GM18511 (cell line): ENCODE data around the gene MYL6B.
"Not testable (repeated sequence)": the region's sequence is repeated elsewhere in the genome, so short reads cannot be mapped to it uniquely, and the experiment has no call there.

Experiments
- ATAC-seq: cut with Tn5 transposase; IDR thresholded peaks from one replicate; pipeline ENCODE4 v1.9.1; 2021; ENCODE audit warnings: mild to moderate bottlenecking, moderate library complexity; ENCODE audit not compliant: unreplicated experiment

The MYL6B gene

DNA sequence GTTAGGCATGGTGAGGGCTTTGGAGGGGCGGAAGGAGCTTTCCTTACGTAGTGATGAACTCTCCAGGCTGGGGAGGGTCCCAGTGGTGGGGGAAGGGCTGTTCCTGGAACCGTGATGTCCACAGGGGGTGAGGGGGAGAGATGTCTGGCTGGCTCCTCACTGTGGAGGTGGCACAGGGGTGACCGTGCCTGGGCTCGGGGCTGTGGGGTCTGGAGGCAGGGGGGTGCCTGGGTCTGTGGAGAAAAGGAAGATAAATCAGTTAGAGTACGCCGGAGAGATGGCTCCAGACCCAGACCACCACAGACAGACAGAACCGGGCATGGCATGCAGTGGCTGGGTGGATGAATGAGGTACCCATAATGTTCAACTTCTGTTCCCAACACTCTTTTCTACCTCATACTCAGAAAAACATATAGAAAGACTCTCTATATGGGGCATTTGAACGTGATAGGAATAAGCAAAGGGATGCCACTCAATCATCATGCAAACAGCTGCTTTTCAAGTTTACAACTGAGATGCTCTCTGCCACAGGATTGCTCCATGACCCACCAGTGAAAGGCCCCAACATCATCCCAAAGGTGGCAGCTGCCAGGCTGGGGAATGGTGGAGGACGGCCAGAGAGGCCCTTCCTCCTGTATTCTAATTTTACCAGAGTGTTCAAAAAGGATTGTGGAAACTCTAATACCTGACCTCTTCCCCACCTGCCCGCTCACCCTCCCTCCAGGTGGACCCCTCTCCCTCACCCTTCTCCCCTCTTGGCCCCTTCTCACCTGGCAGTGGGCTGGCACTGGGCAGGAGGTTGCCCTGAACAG, 11.4 kb downstream of the MYL6B start:
- ATAC-seq = no peak

DNA sequence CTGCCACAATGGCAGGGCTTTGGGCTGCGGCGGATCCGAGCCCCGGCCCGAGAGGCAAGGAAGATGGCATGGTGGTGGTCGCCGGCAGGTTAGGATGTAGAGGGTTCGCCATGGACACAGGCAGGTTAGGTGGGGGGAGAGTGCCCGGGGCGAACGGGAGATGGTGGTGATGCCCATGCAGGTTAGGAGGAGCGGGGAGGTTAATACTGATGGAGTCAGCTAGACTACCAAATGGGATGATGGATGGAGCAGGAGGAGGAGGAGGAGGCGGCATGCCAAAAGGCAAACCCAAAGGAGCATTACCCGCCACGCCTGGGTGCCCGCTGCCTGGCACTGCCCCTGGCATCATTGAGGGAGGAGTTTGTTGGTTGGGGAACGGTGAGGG, 11.9 kb downstream of the MYL6B start:
- no peak for ATAC-seq

DNA sequence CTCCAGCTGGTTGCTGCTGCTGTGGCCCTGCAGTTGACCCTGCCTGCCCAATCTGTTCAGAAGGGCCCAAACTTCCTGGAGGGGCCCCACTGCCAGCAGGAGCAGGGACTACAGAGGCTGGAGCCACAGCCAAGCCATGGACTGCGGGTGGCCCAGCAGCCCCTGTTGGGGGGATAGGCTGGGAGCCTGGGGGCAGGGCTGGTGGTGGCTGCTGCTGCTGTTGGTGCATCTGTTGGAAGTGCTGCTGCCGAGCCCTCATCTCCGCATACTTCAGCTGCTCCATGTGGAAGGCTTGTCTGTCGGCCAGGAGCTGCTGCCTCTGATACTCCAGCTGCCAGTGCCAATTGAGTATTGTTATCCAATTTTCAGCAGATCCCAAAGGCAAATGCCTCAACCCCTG, 13.0 kb downstream of the MYL6B start:
- ATAC-seq = no peak

DNA sequence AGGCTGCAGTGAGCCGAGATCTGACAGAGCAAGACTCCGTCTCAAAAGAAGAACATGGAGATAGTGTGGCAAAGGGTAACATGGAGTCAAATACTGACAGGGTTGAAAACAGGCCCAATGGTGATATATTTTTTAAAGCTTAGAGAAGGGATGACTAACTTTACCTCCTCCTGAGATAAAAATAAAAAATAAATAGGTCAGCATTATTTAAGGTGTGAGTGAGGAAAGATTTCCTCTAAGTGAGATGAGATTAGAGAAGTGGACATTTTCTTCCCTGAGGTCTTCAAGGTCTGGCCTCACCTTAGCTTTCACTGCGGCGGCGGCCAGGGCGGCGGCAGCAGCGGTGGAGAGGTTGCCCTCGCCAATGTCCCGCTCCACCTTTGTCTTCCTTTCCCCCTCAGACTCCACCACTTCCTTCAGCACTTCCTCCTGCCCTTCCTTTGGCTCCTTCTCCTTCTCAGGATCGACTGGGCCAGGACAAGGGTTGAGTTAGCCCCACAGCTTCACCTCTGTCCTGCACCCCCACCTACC, 16.9 kb downstream of the MYL6B start:
- no peak for ATAC-seq

DNA sequence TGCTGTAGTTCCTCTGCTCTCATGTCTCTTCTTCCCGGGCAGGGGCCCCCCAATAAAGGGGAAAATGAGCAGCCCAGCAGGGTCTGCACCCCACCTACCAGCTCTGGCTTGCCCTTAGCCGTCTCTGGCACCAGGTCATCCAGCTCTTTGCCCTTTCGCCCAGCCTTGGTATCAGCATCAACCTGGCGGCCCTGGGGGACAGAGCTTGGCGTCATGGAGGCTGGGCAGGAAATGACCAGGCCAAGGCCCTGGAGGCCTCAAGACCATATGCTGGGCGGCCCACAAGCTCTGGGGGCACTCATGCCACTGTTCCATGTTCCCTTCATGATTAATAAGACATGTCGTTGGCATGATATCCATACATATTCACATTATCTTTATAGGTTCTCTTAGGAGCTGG, 20.5 kb downstream of the MYL6B start:
- no peak for ATAC-seq

DNA sequence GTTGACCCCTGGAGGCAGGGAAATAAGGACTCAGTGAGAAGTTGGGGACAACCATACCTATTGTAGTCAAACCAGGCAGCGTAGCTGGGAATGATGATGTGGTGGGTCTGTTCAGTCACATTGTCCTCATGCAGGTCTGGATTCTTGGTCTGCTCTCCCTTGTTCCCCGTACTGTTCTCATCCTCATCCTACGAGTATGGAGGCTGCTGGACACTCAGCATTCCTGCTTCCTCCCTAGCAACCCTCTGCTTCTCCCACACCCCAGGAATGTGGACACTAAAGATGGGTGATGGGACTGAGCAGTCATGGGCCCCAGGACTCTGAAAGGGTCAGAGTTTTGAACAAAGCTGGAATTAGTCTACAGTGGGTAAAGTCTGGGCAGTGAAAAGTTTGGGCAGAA, 26.0 kb downstream of the MYL6B start:
- no peak for ATAC-seq

DNA sequence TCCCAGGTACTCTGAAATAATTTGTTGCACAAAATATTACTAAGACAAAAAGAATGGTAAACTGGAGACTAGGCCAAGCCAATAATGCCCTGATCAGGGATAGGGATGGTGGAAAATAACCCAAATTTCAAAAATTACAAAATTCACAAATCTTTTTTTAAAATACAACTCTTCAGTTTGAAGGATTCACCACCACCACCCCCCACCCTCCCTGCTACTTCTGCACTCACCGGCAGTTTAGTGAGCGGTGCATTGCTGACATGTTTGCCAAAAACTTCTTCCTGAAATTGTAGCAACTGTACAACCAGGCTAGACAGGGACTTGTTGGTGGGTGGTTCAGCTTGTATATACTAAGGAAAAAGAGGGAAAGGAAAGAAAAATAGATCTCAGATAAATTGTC, 34.6 kb downstream of the MYL6B start:
- ATAC-seq = no peak

DNA sequence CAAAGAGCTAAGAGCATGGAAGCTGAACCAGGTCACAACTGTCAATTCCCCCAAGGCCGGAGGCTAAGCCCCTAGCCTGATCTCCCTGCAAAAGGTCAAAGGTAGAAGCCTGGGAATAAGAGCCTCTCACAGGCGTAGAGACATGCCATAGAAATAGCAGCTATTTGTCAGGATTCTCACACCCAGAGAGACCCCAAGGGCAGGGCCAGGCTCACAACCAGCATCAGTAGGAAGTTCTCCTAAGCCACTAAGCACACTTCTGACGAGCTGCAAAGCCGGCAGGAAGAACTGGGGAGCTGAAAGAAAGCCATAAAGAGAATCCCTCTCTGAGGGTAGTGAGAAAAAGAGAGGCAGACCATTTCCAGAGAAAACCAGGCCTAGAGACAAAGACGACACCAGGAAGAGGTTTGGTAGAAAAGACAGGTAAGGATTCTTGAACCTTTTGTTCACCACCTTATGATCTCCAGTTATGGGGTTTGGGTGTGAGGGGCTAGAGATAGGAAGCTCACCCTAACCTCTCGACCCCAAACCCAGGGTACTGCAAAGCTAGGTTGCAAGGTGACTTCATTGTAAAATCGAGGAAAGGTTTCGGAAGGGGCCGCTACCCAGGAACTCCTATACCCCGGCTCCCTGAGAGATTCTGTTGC, 35.9 kb downstream of the MYL6B start:
- ATAC-seq = no peak

DNA sequence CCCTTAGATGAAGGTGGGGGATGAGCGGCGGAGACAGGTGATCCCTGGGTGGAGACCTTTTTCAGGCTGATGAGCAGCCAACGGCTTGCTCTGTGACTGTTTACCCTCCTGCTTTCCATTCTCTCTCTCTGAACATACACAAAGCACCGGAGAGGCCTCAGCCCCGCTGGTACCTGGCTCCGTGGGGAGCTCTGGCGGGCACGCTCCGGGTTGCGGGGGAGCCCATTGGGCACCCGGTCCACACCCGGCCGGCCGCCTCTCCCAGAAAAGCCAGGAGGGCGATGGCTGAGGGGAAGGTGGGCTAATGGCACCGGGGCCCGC, 36.4 kb downstream of the MYL6B start:
- peak; percentile 2 for ATAC-seq

DNA sequence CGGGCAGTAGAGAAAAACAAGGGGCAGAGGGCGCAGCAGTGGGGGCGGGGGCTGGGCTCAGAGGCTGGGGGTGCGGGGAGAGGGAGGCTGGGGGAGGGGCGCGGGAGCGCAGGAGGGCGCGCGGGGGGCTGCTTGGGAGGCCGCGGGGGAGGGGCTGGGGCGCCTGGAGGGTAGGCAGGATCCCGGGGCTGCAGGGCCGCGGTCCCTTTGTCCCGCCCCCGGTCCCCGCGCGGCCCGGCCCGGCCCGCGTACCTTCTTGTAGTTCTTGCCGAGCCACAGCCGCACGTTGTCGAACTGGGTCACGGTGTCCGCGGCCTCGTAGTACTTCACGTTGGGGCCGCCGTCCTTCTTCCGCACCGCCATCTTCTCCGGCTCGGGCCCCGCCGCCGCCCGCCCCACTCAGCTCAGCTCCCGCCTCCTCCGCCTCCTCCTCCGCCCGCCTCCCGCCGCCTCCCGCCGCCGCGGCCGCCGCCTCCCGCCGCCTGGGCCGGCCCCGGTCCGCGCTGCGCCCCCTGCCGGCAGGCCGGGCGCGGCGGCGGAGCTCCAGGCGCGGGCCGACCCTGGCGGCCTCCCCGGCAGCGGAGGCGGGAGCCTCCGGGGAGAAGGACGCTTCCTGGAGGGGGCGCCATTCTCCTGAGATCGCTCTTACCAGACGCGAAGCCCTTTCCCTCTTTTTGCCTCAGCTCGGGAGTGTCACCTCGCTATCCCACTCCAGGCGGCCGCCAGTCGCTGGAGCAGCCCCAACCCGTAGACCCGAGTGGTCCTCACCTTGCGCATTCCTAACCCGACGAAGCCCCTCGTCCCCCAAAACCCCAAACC, 36.9 kb downstream of the MYL6B start, which contains the start of gene SMARCC2:
SMARCC2 (minus strand) TSS at position 385 of the 819 bp plus-strand sequence; CDS start at position 363, 22 bp downstream.
- peak; percentile 70 for ATAC-seq

DNA sequence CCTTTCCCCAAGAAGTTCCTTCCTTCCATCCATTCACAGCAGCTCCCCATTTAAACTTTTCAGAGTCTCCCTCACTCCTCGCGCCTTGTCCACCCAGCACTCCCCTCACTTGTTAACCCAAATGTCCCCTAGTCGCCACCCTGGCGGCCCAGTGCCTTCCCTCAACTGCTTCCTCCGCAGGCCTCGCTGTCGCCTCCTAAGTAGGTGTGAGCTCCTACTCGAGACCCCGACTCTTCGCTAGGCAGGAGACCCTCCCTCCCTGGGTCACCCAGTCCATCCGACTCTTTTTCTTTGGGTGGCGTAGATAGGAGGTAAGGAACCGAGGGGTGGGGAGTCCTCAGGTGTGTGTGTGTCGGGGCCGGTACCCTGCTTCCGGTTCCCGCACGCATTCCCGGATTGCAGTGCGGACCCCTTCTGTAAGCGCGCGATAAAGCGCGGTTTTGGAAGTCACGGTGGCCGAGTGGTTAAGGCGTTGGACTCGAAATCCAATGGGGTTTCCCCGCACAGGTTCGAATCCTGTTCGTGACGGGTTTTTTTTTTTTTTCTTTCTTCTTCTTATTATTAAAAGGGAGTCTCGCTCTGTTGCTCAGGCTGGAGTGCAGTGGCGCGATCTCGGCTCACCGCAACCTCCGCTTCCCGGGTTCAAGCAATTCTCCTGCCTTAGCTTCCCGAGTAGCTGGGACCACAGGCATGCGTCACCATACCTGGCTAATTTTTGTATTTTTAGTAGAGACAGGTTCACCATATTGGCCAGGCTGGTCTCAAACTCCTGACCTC, 37.7 kb downstream of the MYL6B start:
- ATAC-seq = peak; percentile 50

DNA sequence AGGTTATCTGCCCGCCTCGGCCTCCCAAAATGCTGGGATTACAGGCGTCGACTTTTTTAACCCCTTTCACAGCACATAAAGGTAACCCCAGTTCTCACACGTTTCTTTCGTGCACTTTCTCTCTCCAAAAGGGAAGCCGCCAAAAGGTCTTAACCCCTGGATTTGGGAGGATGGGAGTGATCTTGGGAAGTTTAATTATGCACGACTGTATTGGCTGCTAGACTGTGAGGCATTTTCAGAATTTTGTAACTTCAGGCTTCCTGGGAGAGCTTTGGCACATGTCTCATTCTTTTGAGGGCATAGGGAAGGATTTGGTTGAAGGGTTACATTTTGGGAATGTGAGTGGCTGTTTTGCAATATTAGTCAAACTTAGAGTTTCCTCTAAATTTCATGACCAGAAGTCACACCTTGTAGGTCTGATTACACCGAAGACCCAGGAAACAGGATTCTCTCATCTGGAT, 38.3 kb downstream of the MYL6B start:
- no peak for ATAC-seq

DNA sequence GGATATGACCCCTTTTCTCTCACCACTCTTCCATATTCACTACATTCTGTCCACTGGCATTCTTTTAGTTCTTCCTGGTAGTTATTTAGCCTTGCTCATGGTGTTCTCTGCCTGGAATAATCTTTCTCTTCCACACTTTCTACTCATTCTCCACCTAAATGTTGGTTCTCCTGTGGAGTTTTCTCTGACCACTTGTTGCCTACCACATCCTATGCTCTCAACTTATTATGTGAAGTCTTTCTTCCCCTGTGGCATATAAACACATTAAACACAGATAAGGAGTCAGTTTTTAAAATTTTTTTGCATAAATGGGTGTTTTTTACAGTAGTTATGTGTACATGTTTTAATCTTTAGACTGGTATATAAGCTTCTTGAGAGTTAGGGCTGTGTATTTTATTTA, 40.2 kb downstream of the MYL6B start:
- no peak for ATAC-seq

DNA sequence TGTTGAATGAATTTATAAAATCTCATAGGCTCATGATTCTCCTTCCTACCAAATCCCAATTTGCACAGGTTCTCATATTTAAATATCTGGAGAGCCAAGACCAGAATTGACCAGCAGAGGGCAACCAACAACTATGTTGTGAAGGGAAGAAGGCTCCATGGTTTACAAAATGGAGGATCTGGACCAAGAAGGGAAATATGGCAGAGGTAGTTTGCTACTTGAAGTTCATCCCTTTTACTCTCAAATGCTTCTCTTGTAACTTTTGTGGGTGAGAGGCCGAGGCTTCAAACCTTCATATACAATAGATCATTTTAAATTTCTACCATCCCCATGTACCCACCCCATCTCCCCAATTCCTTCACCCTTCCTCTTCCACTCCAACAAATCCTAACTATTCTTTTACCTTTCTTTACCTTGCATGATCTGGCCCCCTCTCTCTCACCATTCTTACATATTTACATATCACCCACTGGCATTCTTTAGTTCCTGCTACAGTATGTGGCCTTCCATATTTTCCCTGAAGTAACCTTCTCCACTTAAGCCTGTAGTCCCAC, 40.7 kb downstream of the MYL6B start:
- ATAC-seq = no peak

DNA sequence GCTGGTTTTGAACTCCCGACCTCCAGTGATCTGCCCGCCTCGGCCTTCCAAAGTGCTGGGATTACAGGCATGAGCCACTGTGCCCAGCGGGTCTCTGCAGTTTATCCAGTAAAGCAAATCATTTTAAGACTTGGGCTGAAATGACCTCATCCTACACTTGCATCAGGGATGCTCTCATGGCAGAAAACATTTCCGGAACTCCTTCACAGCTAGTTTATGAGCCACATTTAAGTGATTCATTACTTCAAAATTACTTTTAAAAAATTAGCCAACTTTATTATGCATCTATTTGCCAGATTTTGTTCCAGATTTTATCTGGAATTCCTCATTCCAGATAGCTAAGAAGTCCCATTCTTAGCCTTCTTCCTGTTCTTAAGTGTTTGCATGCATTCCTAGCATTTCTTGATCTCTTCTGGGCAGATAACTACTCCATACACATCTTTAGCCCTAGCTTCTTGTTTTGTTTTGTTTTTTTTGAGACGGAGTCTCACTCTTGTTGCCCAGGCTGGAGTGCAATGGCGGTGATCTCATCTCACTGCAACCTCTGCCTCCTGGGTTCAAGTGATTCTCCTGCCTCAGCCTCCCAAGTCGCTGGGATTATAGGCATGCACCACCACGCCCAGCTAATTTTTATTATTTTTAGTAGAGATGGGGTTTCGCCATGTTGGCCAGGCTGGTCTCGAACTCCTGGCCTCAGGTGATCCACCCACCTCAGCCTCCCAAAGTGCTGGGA, 44.6 kb downstream of the MYL6B start:
- not testable (repeated sequence) for ATAC-seq

DNA sequence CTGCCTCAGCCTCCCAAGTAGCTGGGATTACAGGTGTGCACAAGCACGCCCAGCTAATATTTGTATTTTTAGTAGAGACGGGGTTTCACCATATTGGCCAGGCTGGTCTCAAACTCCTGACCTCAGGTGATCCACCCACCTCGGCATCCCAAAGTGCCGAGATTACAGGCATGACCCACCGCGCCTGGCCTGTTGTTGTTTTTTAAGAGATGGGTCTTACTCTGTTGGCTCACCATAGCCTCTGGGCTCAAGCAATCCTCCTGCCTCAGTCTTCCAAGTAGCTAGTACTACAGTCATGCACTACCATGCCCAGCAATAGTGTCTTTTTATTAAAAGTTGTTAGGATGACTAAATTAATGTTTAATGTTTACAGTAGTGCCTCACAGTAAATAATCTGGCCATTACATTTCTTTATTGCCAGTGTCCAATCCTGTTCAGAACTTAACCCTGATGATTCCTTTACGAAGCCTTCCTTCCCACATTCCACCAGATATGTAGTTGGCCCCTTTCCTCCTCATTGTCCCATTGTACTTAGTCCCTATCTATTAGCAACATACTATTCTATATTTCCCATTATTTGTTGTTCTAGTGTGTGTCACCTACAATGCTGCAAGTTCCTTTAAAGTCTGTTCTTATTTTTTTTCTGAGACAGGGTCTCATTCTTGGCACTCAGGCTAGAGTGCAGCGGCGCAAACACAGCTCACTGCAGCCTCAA, 45.7 kb downstream of the MYL6B start:
- ATAC-seq = no peak

DNA sequence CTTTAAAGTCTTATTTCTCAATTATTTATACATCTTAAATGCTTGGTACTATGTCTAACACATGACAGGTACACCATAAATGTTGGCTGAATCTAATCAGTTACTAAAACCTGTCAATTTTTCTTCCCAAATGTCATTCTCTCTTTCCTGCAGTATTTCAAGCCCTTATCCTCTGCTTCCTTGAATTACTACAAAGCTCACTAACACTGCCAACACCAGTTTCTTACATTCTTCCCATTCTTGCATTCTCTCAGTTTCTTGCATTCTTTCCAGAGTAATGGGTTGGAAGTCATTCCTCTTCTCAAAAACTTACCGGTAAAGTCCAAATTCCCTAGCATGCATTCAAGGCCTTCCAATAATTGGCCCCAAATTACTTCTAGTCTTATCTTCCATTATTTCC, 46.4 kb downstream of the MYL6B start:
- ATAC-seq = no peak

DNA sequence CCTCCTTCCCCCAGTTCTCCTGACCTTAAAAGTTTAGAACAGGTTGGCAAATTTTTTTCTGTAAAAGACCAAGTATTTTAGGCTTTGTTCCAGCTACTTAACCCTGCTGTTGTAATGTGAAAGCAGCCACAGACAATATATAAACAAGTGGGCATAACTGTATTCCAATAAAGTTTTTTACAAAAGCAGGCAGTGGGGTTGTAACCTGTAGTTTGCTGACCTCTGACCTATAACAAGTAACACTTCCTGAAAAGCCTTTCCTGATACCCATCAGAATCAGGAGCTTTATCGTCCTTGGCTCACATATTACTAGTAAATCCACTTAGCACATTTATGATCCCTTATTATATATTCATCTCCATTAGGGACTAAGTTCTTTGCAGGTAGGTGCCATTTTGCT, 50.0 kb downstream of the MYL6B start:
- ATAC-seq = no peak

DNA sequence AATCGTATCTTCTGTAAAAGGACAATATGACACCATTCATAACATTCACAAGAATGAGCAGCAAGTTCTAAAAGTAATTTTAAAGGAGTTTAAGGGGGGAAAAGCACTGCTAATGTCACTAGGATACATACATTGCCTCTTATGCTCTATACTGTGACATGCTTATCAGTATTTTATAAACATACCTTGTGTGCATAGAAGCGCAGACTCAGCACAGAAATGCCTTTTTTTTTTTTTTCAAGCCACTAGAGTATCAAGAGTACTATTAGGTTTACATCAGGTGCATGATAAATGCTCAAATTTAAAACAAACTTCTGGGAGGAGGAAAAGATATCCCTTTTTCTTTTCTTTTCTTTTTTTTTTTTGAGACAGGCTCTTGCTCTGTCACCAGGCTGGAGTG, 50.5 kb downstream of the MYL6B start:
- ATAC-seq = no peak
